HG02678 (cell line): ENCODE measurements around the gene ELK1.
"Not testable (repeated sequence)": the region's sequence is repeated elsewhere in the genome, so short reads cannot be mapped to it uniquely, and the experiment has no call there.

Experiments
- ATAC-seq: cut with Tn5 transposase; IDR thresholded peaks from one replicate; pipeline ENCODE4 v1.9.1; 2021; ENCODE audit warnings: mild to moderate bottlenecking, moderate library complexity; ENCODE audit not compliant: unreplicated experiment

ELK1 gene, protein sequence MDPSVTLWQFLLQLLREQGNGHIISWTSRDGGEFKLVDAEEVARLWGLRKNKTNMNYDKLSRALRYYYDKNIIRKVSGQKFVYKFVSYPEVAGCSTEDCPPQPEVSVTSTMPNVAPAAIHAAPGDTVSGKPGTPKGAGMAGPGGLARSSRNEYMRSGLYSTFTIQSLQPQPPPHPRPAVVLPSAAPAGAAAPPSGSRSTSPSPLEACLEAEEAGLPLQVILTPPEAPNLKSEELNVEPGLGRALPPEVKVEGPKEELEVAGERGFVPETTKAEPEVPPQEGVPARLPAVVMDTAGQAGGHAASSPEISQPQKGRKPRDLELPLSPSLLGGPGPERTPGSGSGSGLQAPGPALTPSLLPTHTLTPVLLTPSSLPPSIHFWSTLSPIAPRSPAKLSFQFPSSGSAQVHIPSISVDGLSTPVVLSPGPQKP

DNA sequence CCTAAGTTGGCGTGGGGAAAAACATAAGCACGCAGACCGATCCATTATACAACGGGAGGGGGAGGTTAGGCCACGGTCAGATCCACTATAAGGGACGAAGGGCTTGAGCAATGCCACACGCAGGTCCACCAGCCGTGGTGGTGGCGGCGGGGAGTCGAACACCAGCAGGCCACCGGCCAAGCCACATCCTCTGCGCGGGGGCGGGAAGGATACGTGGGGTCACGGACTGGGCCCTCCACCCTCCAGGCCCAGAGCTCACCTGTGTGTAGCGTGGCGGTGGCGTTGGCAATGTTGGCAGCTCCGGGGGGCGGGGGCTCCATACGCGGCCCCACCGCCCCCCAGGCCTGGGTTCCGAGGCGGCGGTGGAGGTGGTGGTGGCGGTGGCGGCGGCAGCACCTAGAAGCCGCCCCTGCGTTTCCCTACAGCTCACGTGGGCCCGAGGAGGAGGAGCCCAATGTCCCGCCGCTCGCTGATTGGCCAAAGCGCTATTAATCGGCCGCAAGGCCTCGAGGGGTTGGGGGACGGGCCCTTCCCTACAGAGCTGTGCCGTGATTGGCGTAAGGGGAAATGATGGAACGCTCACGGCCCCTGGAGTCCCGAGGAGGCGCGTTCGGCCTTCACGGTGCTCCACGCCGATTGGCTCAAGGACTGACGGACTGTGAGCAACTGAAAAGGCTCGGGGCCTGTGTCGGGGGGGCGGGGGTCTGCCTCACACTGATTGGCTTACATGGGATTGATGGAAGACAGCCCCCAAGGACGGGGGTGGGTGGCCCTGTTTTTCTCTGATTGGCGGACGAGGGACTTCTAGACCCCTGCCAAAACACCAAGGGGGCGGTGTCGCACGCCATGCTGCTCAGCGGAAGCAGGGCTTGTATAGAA lies at the start of gene ELK1:
TSS of gene ELK1 (minus strand) at position 400 of the 879 bp plus-strand sequence. CDS start 9,122 bp downstream, outside the sequence.
- ATAC-seq, result peak; percentile 91

DNA sequence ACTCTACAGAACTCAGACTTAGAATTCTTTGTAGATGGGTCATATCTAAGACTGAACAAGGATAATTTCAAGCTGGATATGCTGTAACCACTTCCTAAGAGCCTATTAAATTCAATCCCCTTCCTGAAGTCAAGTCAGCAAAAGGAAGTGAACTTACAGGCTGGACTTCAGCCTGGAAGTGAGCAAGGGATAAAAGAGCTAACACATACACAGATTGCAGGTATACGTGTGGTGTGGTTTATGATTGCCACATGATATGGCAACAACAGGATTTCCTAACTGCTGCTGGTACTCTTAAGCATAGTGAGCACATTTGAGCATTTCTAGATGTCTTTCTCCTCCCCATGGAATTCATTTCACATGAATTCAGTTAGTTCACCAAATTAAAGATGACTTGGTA lies 46.8 kb upstream of the ELK1 start:
- no peak for ATAC-seq

DNA sequence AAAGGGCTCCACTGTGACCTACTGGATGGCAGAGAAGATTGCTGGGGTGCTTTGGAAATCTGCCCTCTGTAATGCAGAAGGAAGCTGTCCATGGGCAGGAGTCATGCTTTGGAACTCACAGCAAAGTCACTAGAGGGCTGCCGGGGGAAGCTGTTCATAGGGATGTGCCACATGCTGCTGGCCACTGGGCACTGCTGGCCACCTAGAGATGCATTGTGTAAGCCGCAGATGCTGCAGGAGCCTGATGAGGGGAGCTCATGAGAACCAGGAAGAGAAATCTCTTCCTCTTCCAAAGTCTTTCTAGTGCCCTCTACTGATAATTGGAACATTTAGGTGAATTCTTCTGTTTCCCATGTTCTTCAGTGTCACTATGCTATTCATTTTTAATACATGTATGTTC lies 39.8 kb upstream of the ELK1 start:
- ATAC-seq, result no peak

DNA sequence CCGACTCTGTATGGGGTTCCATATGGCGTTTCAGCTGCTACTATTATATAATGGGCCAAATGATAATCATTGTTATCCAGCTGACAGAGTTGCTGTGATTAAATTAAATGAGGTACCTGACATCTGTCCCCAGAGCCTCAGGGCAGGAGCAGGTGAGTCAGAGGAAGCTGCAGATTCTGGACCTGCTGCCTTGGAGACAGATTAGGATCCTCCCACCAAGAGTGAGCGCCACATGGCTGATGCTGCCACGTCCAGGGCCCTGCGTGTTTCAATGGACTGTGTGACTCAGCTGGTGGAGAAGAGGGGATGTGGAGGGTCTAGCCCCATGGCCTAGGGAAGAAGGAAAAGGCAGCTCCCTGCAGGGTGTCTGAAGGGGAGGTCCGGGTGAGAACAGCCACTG lies 36.9 kb upstream of the ELK1 start:
- ATAC-seq, result no peak

DNA sequence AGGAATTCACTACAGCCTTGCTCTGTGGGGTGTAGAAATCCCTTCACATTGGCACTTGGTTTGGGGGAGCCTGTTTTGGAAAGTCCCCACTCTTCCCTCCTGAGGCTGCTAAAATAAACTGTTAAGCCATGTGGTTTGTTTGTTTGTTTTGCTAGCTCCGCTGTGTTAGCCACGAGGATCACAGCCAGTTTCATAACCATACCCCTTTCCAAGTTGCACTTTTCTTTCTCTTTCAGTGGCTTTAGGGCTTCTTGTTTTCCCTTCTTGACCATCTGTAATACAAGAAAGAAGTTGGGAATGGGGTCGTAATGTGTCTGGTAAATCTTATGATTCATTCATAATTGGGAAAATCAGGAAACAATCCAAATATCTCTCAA lies 33.5 kb upstream of the ELK1 start:
- no peak for ATAC-seq

DNA sequence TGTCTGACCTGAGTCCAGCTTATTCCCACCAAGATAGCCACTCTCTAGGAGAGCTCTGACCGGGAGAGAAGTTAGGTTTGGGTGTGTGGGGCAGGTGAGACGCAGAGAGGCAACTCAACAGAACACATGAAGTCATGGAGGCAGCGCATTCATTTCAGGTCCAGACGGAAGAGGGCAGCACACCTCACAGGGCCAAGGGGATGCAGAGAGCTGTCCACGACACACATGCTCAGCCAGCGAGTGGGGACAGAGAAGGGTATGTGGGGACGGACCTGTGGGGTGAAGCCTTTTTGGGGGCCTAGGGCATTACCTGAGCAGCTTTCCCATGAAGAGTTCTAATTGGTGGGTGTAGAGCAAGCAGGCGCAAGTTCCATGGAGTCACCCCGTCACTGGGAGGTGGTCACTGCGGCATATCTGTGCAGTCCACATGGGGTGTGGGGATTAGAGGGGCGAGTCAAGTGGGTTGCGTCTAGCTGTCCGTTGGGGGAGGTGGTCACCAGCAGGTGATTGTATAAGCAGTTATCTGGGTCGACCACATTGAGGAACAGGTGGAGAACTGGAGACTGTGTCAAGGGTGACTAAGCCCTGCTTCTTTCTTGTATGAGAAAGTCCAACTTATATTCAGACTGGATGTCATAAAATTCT lies 32.9 kb upstream of the ELK1 start:
- no peak for ATAC-seq

DNA sequence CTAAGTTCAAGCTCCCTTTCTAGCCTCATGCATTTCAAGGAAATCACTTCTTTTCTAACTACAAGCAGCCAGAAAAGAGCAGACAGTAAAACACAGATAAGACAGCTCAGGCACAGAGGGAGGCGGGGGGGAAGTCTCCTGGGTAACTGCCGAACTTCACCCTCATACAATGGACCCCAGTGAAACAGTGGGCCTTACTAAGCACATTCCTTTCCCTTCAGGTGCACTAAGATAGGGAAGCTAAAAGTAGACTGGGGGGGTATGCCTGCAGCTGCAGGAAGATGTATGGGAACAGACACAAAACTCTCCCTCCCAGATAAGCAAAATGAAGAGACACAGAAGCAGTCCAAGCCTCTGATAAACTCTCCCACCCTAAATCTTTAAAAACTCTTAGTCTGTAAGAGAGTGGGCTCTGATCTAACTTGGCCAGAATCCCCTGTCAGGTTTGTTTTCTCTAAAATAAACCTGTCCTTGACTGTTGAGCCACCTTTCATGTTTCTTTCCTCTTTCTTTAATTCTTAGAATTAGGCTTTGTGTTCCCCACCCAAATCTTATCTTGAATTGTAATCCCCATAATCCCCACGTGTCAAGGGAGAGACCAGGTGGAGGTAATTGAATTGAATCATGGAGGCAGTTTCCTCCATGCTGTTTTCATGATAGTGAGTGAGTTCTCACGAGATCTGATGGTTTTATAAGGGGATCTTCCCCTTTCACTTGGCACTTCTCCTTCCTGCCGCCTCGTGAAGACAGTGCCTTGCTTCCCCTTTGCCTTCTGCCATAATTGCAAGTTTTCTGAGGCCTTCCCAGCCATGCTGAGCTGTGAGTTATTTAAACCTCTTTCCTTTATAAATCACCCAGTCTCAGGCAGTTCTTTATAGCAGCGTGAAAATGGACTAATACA lies 25.8 kb upstream of the ELK1 start:
- ATAC-seq, result not testable (repeated sequence)

DNA sequence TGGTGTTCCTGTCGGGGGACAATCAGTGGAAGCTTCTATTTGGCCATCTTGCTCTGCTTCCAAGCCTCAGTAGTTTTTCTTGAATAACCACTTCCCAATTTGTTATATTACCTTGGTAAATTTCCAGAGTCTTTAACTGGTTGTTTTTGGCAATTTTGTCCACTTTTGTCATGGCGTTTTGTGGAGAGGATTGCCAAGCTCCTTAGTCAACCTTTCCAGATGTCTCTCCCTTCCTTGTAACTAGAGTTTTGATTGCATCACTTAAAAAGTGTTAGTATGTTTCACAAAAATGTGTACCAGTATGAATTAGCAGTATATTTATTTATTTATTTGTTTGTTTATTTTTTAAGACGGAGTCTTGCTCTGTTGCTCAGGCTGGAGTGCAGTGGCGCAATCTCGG lies 24.4 kb upstream of the ELK1 start:
- no peak for ATAC-seq

DNA sequence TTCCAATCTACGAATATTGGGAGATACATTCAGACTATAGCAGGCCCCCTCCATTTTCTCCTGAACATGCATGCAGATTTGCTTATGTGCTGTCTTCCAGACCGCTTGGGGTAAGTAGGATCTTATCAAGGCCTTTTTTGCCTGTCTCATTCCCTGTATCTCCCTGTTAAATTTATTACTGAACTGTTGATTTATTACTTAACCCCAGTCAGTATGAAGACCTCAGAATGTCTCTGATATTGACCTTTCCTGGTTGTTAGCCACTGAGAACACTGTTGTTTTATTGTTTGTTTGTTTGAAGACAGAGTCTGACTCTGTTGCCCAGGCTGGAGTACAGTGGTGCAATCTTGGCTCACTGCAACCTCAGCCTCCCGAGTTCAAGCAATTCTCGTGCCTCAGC lies 15.4 kb upstream of the ELK1 start:
- not testable (repeated sequence) for ATAC-seq

DNA sequence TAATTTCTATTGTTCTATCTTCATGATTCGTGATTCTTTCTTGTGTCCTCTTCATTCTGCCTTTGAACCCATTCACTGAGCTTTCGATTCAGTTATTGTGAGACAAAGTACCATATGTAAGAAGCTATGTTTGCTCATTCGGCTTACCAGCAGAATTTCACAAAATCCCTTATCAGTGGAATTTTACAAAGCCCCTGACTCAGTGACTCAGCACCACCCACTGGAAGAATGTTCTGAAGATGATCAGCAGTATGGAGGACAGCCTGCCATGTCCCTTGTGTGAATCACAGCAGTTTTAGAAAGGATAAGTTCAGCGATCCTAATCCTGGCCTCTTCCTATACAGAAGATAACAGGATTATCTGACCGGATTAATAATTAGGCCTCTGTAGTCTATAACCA lies 14.4 kb upstream of the ELK1 start:
- no peak for ATAC-seq

DNA sequence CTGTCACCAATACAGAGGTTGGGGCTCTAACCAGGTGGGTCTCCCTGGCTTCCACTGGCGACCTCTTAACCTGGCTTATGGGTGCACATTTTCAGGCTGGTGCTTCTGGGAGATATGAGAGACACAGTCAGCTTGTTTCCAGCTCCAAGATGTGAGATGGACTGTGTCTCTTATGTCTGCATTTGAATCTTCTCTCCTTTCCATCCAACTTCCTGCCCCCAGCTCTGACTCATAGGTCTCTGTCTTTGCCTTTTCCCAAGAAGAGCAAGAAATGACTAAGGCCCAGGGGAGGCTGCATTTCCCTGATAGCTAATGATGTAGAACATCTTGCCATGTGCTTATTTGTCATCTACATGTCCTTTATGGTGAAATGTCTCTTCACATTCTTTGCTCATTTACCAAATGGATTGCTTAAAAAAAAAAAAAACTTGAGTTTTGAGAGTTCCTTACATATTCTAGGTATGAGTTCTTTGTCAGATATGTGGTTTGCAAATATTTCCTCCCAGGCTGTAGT lies 11.8 kb upstream of the ELK1 start:
- no peak for ATAC-seq

DNA sequence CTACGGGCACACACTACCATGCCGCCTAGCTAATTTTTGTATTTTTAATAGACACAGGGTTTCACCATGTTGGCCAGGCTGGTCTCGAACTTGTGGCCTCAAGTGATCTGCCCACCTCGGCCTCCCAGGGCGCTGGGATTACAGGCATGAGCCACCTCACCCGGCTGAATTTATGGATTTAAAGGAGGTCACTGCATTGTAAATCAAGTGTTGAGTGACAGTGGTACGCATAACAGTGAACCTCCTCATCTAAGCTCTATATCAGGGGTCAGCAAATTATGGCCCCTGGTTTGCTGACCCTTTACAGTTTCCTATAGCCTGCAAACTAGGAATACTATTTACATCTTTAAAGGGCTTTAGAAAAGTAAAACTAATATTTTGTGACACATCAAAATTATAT lies 11.2 kb upstream of the ELK1 start:
- no peak for ATAC-seq

DNA sequence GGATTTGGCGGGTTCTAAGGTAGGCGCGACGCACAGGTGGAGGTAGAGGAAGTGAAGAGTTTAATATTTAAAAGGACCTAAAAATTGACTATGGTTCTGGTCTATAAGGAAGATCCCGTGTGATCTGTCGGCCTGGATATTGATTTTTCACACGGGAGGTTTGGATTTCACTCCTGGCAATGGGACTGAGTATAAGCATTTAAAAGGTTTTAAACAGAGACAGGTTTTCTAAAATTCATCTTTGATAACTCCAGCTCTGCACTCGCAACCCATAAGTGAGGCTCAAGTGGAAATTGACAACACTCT lies 9.0 kb upstream of the ELK1 start:
- ATAC-seq, result no peak

DNA sequence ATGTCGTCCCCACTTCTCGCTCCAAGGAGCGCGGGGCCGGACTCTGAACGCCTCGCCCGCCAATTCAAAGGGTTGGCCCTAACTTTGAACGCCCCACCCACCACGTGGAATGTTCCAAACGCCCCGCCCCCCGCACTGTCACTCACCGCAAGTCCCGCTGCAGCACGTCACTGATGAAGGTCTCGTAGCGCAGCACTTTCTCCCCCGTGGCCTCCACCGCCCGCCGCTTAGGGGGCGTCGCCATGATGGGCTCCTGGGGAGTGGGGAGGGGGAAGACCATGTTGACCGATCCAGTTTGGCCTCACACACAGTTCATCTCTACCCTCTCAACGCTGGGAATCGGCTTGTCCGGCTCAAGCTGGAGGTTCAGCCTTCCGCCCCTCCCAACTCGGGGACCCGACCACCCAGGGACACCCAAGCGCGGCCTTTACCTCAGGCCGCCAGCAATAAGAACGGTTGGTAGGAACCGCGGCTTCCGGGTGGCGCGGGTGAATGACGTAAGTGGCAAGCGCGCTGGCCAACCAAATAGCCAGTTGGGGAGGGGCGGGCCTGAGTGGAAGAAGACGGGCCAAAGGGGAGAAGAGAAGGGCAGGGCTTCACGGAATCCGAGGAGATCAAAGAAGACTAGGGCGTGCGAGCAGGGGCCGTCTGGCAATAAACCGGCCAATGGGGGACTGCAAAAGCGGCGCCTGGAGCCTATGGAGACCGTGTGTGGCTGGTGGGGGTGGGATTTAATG lies 8.5 kb upstream of the ELK1 start, which contains the start of gene UXT:
TSS of gene UXT (minus strand) at position 497 of the 737 bp plus-strand sequence. CDS start at position 244, 253 bp downstream.
- peak; percentile 82 for ATAC-seq

DNA sequence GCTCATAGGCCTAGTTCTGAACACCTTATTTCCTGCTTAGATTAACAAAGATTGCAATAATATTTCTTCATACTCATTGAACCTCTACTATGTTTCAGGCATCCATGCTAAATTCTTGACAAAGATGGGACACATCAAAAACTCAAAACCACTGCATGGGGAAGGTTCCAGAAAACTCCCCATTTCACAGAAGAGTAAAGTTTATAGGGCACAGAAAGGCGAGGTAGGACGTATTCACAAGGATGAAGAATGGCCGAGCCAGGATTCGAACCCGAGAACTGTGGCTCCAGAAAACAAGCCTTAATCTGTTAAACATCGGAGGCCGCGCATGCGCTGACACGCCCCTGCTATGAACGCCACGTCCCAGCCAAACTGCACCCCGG lies 7.9 kb upstream of the ELK1 start:
- ATAC-seq, result no peak

DNA sequence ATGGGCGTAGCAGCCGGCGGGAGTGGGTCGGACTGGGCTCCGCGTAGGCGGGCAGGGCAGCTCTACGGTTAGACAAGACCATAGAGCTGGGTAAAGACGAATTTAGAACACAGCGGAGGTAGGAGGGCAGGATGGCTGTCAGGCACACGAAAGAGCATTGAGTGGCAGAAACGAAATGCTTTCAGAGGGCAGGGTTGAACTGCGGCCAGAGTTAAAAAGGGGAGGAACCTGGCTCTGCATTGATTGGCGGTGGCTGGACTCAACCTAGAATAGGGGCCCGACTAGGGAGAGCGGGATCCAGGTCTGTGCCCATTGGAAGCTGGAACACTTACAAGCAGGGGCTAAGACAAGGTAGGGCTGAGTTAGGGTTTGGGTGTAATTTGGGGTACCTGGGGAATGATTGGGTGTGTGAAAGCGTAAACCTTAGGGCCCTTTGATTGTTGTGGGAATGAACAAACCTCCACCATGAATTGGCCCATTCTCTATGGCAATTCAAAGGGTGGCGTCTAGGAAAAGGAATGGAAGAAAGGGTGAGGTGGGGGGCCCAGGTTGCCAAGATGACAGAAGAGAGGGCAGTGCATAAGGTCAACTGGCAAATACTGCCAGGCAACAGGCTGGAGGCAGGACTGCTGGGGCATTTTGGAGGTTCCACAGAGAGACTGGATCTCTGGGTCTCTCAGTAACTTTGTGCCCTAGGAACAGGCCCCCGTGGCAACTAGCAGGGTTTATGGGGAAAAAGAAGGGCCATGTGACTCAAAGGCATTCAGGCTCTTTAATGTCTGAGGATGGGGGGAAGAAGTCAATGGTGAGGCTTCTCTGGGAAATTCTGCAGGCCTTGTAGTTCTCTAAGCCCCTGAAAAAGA lies 911 bp upstream of the ELK1 start:
- ATAC-seq, result no peak

DNA sequence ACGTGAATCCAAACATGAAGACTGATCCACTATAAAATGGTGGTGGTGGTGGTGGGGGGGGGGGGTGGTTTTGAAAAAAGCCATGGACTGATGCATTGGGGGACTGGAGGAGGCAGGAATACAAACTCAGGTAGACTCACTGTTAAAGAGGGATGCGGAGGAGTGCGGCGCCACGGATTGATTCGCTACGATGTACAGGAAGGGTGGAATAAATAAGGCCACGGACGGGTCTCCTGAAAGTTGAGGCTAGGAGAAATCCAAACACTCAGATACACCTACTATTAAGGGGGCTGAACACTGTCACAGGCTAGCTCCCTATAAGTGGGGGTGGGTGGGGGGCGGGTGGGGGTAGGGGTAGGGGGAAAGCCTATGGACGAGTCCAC lies 591 bp downstream of the ELK1 start:
- ATAC-seq, result no peak

DNA sequence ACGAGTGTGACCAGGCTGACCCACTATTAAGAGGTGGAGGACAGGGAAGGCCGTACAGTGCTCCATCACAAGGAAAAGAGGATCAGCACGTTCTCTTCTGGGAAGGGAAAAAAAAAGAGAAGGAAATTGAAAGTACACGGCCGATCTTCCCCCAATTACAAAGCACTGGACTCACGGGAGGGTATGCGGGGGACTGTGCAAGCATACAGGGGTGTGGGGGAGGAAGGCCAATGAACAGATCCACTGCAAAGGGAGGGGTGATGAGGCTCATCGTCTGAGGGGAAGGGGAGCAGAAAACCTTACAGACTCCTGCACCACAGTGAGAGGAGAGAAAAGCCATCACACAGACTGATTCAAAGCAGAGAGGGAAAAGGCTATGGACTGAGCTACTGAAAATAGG lies 1.1 kb downstream of the ELK1 start:
- no peak for ATAC-seq

DNA sequence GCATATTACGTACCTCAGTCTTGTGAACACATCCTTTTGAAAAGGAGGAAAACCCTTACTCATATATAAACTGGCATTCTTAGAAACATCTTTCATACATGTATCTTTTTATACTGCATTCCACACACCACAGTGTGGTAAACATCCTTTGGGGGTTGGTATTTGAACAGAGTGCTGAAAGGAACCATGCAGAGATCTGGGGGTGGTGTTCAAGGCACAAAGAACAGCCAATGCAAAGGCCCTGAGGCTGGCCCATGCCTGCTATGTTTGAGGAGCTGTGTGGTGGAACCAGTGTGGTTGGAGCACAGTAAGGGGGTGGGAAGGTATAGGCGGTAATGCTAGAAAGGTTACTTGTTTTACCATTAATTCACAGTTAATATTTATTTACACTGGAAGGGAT lies 2.0 kb downstream of the ELK1 start:
- ATAC-seq, result no peak
